B cell (primary cell): ENCODE measurements around the gene ZBTB8OS.

Experiments
- EZH2 ChIP-seq: IDR thresholded peaks from 2 replicates; pipeline ENCODE4 v1.6.1; 2012; ENCODE audit warnings: borderline replicate concordance, low read depth, mild to moderate bottlenecking, moderate library complexity, low read length; ENCODE audit not compliant: insufficient read depth, poor library complexity, severe bottlenecking
- TF ChIP-seq, protein P1 (sequence below): fragments of 200-600 bp; IDR thresholded peaks from one replicate; pipeline ENCODE4 v1.8.0; 2022; ENCODE audit warnings: antibody characterized with exemption, mild to moderate bottlenecking

DNA sequence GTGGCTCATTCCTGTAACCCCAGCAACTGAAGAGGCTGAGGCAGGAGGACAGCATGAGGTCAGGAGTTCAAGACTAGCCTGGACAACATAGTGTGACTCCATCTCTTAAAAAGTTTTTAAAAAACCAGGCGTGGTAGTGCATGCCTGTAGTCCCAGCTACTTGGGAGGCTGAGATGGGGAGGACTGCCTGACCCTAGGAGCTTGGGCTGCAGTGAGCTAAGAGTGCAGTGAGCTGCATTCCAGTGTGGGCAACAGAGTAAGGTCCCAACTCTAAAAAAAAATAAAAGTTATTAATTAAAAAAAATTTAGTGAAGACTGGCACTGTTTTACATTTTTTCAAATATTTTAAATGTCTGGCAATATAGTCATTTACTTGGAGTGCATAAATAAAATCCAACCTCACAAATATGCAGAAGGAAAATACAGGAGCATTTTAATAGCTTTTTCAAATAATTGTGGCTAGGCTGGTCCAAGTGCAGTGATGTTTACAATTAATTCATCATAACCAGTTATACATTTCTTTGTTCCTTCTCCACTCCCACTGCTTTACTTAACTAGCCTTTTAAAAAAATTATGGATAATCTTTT lies 10.8 kb downstream of the ZBTB8OS start:
- TF ChIP-seq, protein P1, sequence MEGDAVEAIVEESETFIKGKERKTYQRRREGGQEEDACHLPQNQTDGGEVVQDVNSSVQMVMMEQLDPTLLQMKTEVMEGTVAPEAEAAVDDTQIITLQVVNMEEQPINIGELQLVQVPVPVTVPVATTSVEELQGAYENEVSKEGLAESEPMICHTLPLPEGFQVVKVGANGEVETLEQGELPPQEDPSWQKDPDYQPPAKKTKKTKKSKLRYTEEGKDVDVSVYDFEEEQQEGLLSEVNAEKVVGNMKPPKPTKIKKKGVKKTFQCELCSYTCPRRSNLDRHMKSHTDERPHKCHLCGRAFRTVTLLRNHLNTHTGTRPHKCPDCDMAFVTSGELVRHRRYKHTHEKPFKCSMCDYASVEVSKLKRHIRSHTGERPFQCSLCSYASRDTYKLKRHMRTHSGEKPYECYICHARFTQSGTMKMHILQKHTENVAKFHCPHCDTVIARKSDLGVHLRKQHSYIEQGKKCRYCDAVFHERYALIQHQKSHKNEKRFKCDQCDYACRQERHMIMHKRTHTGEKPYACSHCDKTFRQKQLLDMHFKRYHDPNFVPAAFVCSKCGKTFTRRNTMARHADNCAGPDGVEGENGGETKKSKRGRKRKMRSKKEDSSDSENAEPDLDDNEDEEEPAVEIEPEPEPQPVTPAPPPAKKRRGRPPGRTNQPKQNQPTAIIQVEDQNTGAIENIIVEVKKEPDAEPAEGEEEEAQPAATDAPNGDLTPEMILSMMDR: no peak
- TF ChIP-seq EZH2: no peak
